Measurements from ENCODE around the gene FCHSD2.

The FCHSD2 gene

GRCh38 chr11:72856551-72857345 is 285.4 kb downstream of the FCHSD2 start:
- Mint-ChIP-seq H3K27ac (no peak overlapping the region), H3K4me3 (no peak overlapping the region), H3K27me3 (ENCODE audit: low read depth) (no peaks in the 10 kb centered on the region), H3K9me3 (no peaks in the 10 kb centered on the region), H3K4me1 (ENCODE audit: low read depth) (no peaks in the 10 kb centered on the region), H3K36me3 (ENCODE audit: low read depth) (no peaks in the 10 kb centered on the region)
- no peak for DNase-seq (ENCODE audit: low spot score)

GRCh38 chr11:72856065-72856464 is 286.1 kb downstream of the FCHSD2 start:
- peaks cover 2% of the 10 kb centered on the region for H3K4me1 Mint-ChIP-seq (ENCODE audit: low read depth)
- no peaks in the 10 kb centered on the region for H3K9me3 Mint-ChIP-seq
- H3K4me3 Mint-ChIP-seq, result no peak overlapping the region
- H3K27me3 Mint-ChIP-seq (ENCODE audit: low read depth), result no peaks in the 10 kb centered on the region
- H3K27ac Mint-ChIP-seq, result no peak overlapping the region
- DNase-seq (ENCODE audit: low spot score), result no peak
- no peaks in the 10 kb centered on the region for H3K36me3 Mint-ChIP-seq (ENCODE audit: low read depth)

DNA sequence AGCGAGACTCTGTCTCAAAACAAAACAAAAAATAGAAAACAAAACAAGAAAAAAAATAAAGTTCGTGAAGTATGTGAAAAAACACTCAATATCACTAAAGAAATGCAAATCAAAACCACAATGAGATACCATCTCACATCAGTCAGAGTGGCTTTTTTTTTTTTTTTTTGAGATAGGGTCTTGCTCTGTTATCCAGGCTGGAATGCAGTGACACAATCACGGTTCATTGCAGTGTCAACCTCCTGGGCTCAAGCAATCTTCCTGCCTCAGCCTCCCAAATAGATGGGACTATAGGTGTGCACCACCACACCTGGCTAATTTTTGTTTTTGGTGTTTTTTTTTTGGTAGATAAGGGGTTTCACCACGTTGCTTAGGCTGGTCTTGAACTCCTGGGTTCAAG is 290.4 kb downstream of the FCHSD2 start:
- no peak overlapping the region for H3K27ac Mint-ChIP-seq
- no peaks in the 10 kb centered on the region for H3K27me3 Mint-ChIP-seq (ENCODE audit: low read depth)
- no peaks in the 10 kb centered on the region for H3K9me3 Mint-ChIP-seq
- peaks cover 3% of the 10 kb centered on the region for H3K4me1 Mint-ChIP-seq (ENCODE audit: low read depth)
- no peak overlapping the region for H3K4me3 Mint-ChIP-seq
- no peaks in the 10 kb centered on the region for H3K36me3 Mint-ChIP-seq (ENCODE audit: low read depth)
- DNase-seq (ENCODE audit: low spot score), result no peak

DNA sequence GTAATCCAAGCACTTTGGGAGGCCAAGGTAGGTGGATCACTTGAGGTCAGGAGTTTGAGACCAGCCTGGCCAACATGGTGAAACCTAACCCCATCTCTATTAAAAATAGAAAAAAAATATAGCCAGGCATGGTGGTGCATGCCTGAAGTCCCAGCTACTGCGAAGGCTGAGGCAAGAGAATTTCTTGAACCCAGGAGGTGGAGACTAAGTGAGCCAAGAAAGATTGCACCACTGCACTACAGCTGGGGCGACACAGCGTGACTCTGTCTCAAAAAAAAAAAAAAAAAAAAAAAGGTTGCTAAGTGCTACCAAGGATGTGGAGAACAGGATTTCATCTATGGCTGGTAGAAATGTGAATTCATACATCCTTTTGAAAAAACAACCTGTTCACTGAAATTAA is 291.3 kb downstream of the FCHSD2 start:
- Mint-ChIP-seq H3K36me3 (ENCODE audit: low read depth) (peaks cover under 1% of the 10 kb centered on the region), H3K27ac (no peak overlapping the region), H3K4me3 (no peak overlapping the region), H3K9me3 (no peaks in the 10 kb centered on the region), H3K4me1 (ENCODE audit: low read depth) (peaks cover 3% of the 10 kb centered on the region), H3K27me3 (ENCODE audit: low read depth) (no peaks in the 10 kb centered on the region)
- no peak for DNase-seq (ENCODE audit: low spot score)

GRCh38 chr11:72848846-72849466 is 293.2 kb downstream of the FCHSD2 start:
- Mint-ChIP-seq H3K4me3 (no peak overlapping the region), H3K4me1 (ENCODE audit: low read depth) (peaks cover 3% of the 10 kb centered on the region), H3K27me3 (ENCODE audit: low read depth) (no peaks in the 10 kb centered on the region), H3K27ac (no peak overlapping the region), H3K9me3 (no peaks in the 10 kb centered on the region), H3K36me3 (ENCODE audit: low read depth) (peaks cover 5% of the 10 kb centered on the region)
- no peak for DNase-seq (ENCODE audit: low spot score)

- Mint-ChIP-seq H3K9me3 (no peaks in the 10 kb centered on the region), H3K27ac (no peak overlapping the region), H3K4me1 (ENCODE audit: low read depth) (peaks cover 4% of the 10 kb centered on the region), H3K27me3 (ENCODE audit: low read depth) (no peaks in the 10 kb centered on the region), H3K4me3 (no peak overlapping the region), H3K36me3 (ENCODE audit: low read depth) (peaks cover 18% of the 10 kb centered on the region)
- DNase-seq (ENCODE audit: low spot score), result no peak
Observed at GRCh38 chr11:72844356-72844755, 297.8 kb downstream of the FCHSD2 start.

GRCh38 chr11:72842653-72843330 is 299.3 kb downstream of the FCHSD2 start:
- Mint-ChIP-seq H3K4me3 (no peak overlapping the region), H3K36me3 (ENCODE audit: low read depth) (peaks cover 31% of the 10 kb centered on the region), H3K9me3 (no peaks in the 10 kb centered on the region), H3K4me1 (ENCODE audit: low read depth) (peaks cover 18% of the 10 kb centered on the region), H3K27ac (no peak overlapping the region), H3K27me3 (ENCODE audit: low read depth) (no peaks in the 10 kb centered on the region)
- DNase-seq (ENCODE audit: low spot score), result no peak

GRCh38 chr11:72842126-72842525 is 300.0 kb downstream of the FCHSD2 start:
- DNase-seq (ENCODE audit: low spot score), result no peak
- Mint-ChIP-seq H3K27ac (no peak overlapping the region), H3K36me3 (ENCODE audit: low read depth) (peaks cover 33% of the 10 kb centered on the region), H3K9me3 (no peaks in the 10 kb centered on the region), H3K4me3 (no peak overlapping the region), H3K27me3 (ENCODE audit: low read depth) (no peaks in the 10 kb centered on the region), H3K4me1 (ENCODE audit: low read depth) (peaks cover 21% of the 10 kb centered on the region)

DNA sequence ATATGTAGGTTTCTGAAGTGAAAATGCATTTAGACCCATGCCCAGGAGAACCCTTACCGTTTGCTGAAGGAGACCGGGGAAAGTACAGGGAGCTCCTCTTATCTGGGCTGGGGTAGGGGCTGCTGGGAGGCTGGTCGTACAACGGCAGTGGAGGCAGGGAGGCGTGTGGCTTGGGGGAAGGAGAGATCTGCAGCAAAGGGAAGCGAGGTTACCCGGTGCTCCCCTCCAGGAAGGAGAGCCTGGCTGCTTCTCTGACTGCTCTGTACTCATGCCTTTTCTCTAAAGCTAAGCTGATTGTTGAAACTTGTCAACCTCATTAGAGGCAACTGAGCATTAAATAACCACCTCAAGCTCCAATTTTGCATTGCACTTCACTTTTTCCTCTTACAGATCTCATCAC is 300.7 kb downstream of the FCHSD2 start:
- Mint-ChIP-seq H3K4me3 (no peak overlapping the region), H3K4me1 (ENCODE audit: low read depth) (peaks cover 21% of the 10 kb centered on the region), H3K27ac (no peak overlapping the region), H3K36me3 (ENCODE audit: low read depth) (peaks cover 35% of the 10 kb centered on the region), H3K9me3 (no peaks in the 10 kb centered on the region), H3K27me3 (ENCODE audit: low read depth) (no peaks in the 10 kb centered on the region)
- DNase-seq (ENCODE audit: low spot score), result no peak

DNA sequence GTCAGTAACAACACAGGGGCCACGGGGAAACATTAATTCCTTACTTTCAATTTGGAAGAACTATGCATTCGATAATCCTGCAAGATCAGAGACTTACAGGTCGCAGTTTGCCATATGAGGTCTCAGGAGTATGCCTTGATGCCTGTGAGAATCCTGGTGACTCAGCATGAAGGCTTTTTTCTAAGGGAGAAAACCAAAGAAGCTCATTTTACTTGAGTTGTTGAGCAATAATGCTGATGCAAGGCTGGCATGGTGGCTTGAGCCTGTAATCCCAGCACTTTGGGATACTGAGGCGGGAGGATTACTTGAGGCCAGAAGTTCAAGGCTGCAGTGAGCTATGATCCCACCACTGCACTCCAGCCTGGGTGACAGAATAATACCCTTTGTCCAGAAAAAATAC is 301.3 kb downstream of the FCHSD2 start:
- Mint-ChIP-seq H3K36me3 (ENCODE audit: low read depth) (peaks cover 34% of the 10 kb centered on the region), H3K4me1 (ENCODE audit: low read depth) (peaks cover 21% of the 10 kb centered on the region), H3K4me3 (no peak overlapping the region), H3K27me3 (ENCODE audit: low read depth) (no peaks in the 10 kb centered on the region), H3K27ac (no peak overlapping the region), H3K9me3 (no peaks in the 10 kb centered on the region)
- DNase-seq (ENCODE audit: low spot score), result no peak

GRCh38 chr11:72838691-72839305 is 303.3 kb downstream of the FCHSD2 start:
- no peak overlapping the region for H3K4me3 Mint-ChIP-seq
- H3K4me1 Mint-ChIP-seq (ENCODE audit: low read depth), result peaks cover 30% of the 10 kb centered on the region
- peaks cover 39% of the 10 kb centered on the region for H3K36me3 Mint-ChIP-seq (ENCODE audit: low read depth)
- no peaks in the 10 kb centered on the region for H3K9me3 Mint-ChIP-seq
- no peak for DNase-seq (ENCODE audit: low spot score)
- H3K27ac Mint-ChIP-seq, result no peak overlapping the region
- H3K27me3 Mint-ChIP-seq (ENCODE audit: low read depth), result no peaks in the 10 kb centered on the region

DNA sequence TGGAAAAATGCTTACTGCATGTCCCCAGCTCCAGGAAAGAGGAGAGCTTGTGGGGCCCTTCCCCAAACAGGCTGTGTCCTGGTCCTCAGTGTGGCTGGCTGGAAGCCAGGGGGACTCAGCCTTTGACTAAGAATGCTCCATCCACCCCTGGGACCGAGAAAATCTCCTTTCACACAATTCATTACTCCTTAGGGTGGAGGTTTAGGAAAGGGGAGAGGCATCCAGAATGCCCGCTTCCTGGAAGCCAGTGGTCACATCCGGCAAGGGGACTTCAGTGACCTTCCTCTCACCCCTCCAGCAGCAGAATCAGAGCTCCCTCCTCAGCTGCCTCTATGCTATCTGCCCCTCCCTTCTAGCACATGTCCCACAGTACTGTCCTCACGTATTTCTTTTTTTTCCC is 306.0 kb downstream of the FCHSD2 start:
- Mint-ChIP-seq H3K4me3 (no peak overlapping the region), H3K27me3 (ENCODE audit: low read depth) (no peaks in the 10 kb centered on the region), H3K36me3 (ENCODE audit: low read depth) (peaks cover 38% of the 10 kb centered on the region), H3K4me1 (ENCODE audit: low read depth) (peaks cover 29% of the 10 kb centered on the region), H3K9me3 (no peaks in the 10 kb centered on the region), H3K27ac (no peak overlapping the region)
- no peak for DNase-seq (ENCODE audit: low spot score)

DNA sequence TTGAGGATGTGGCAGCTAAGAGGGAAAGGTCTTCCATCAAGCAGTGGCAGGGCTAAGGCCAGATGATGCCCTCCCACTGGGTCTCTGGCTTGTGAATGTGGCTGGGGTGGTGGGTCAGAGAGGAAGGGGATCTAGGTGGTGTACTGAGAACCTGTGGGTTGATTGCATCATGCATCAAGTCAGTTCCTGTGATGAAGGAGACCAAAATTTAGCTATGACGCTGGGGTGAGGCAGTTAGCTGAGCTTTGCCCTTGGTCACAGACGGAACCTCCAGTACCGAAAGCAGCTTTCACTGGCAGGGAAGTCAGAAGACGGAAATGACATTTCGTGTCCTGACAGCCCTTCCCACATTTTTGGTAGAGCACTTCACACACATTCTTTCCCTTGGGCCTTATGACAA is 307.2 kb downstream of the FCHSD2 start:
- peak overlapping the region; percentile 51 for H3K27ac Mint-ChIP-seq
- H3K4me1 Mint-ChIP-seq (ENCODE audit: low read depth), result peaks cover 29% of the 10 kb centered on the region
- DNase-seq (ENCODE audit: low spot score), result no peak
- H3K4me3 Mint-ChIP-seq, result no peak overlapping the region
- H3K36me3 Mint-ChIP-seq (ENCODE audit: low read depth), result peaks cover 44% of the 10 kb centered on the region
- no peaks in the 10 kb centered on the region for H3K9me3 Mint-ChIP-seq
- H3K27me3 Mint-ChIP-seq (ENCODE audit: low read depth), result no peaks in the 10 kb centered on the region

Data from T-helper 2 cell treated with Interferon-gamma antibody and Interleukin-4, amounts not matched to agents 5 μg/mL and 100 μg/mL, for 36 hours (primary cell).